Smooth muscle cell of the brain vasculature (primary cell): ENCODE measurements around the gene CNST.
A peak's percentile ranks its signal among the peaks of the same experiment; 100 is the strongest.
"Not testable (repeated sequence)": the region's sequence is repeated elsewhere in the genome, so short reads cannot be mapped to it uniquely, and the experiment has no call there.

Source experiments
- DNase-seq: peaks from one replicate; pipeline ENCODE4 v3.0.0-alpha.2; 2012; ENCODE audit warnings: low read depth, low spot score

CNST gene

DNA sequence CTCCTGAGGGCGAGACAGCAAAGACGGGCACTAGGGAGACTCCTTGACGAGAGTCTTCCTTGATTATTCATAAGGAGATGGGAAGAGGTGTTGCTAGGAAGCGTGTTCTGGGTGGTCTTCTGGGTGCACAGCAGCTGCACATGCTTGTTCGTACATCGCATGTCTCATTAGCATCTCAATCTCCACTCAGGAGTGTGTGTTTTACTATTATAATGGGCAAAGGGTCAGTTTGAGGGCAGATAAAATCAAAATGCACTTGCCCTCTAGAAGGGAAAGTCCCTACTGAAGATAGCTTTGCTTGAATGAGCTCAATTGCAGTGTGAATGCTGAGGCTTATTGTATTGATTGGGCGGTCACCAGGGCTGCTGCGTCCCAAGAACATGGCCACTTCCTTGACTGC is 107.8 kb downstream of the CNST start:
- no peak for DNase-seq

DNA sequence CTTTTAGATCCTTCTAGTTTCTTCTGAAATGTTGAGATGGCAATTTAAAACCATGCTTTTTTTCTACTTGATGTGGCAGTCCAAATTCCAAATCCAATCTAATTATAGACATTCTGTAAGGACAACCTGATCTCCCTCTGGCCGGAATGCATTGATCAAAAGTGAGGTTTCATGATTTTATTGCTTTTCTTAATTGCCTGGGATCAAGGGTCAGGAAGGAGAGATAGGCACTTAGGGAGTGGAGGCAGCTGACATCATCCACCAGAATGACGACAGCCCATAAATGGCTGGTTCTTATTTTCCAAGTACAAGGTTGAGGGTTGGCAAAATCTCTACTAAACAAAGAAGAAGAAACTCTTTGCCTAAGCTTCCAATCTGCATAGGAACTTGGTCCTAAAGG is 111.6 kb downstream of the CNST start:
- DNase-seq, result no peak

DNA sequence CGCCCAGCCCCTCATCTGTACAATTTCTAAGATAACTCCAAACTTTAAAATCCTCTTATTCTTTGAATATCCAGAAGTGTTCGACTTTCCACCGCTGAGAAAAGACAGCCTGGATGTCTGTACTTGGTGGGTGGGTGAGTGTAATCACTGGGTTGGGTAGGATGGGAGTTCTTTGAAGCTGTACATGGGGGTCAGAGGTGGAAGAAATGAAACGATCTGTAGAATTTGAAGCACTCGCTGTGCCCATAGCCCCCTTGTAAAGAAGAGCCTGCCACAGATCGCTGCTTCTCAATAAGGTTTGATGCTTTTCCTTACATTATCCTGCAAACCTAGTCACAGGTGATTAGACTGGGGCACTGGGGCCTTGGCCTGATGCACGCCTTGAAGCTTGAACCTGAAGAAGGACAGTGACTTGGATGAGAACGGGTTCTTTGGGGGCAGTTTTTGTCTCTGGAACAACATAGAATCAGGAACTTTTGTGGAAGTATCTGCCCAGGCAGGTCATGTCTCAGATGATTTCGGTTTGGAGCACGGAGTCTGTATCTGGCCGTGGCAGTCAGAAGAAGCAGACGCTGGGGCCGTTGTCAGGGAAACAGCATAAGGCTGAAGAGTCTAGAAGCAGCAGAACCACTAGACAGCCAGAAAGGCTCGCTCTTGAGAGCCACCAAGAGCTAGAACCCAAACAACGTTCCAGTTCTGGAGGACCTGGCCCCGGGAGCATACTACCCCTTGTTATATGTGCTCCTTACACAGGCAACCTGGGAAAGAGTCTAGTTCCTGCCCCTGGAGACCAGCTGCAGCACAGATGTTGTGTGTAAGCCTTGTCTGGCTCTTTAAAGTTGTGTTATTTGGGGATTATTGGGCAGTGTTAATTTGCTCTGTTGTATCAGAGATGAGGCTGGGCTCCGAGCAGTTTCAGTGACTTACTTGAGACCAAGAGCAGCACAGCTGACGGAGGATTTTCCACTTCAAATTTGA is 112.8 kb downstream of the CNST start:
- no peak for DNase-seq

GRCh38 chr1:246679794-246680177 is 113.5 kb downstream of the CNST start:
- DNase-seq, result no peak

GRCh38 chr1:246680190-246680589 is 113.9 kb downstream of the CNST start:
- DNase-seq, result no peak

DNA sequence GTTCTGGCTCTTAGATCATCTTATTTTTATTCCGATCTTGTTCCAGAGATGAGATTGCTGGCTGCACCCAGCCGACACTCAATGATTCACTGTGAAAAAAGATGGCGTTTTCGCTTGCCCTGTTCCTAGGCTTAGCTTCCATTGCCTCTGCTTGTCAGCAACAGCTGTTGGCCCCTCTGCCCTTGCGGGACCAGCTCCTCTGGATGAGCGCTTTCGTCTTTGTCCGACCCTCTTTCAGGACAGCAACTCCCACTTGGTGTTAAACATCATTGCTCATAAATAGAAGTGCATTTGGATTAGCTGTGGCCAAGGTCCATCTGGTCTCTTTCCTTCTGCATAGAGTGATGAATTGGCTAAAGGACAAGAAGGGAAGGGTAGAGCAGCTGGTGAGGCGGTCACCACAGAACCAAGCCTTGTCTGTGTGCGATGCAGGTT is 114.5 kb downstream of the CNST start:
- DNase-seq, result no peak

DNA sequence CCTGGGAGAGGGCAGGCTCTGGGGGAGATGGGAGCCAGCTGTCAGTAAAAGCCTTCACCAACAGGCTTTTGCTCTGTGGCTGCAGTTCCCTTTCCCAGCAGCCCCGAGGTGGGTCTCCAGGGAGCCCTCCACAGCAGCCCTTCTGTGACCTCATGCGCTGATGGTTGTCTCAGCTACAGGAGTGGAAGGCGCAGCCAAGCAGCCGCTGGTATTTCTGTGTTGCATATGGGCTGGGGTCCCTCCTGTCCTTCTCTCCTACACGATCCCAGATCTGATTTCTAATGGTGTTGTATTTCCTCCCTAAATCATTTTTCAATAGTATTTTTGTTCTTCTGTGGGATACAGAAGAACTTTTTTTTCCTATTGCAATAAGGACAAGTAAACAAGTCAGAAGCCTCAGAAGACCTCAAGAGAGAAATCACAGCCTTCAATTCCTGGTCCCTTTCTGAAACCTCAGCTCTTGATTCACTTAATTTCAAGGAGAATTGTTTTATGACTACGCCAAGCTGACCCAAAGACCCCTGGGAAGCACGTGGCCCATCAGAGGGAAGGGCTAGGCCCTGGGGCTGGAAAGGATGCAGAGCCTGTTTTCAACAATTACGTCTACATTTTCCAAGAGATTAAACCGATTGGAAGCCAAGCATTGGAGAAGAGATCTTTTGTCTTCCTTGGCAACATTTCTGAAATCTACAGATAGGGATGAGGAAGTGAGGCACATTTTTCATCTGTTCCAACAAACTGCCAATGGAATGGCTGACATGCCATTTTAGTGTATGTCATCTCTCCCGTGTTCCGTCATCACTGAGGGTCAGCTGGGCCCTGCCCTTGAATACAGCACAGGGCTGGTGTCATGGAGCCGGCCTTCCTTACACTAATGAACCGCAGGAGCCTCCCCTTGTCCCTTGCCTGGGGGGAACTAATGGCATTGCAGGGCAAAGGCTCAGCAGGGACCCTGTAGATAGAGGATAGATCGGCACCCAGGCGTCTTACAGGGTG is 115.9 kb downstream of the CNST start:
- no peak for DNase-seq

GRCh38 chr1:246683521-246683920 is 117.3 kb downstream of the CNST start:
- no peak for DNase-seq

- no peak for DNase-seq
Measured at GRCh38 chr1:246687002-246687401, 120.7 kb downstream of the CNST start.

DNA sequence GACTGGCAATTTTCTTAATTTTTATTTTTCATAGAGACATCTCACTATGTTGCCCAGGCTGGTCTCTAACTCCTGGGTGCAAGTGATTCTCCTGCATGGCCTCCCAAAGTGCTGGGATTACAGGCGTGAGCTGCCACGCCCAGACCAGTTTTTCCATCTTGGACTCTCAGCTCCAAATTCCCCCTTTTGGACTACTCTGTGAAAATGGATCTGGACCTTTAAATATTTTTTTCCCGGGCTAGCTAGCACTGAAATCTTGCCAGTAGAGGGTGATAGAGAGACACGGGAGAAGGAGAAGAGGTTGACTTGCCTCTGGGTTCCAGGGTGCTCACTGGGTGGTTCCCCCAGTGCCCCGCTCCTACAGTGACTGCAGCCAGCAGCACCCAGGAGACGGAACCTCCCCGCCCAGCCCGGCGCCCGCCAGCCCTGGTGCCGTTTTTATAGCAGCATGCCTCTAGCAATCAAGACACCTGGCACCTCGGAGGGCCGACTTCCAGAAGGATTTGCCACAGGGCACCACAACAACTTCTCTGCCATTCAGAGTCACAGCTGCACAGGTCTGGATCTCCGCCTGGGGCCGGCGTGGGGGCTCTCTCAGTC is 123.3 kb downstream of the CNST start:
- peak; percentile 41 for DNase-seq

DNA sequence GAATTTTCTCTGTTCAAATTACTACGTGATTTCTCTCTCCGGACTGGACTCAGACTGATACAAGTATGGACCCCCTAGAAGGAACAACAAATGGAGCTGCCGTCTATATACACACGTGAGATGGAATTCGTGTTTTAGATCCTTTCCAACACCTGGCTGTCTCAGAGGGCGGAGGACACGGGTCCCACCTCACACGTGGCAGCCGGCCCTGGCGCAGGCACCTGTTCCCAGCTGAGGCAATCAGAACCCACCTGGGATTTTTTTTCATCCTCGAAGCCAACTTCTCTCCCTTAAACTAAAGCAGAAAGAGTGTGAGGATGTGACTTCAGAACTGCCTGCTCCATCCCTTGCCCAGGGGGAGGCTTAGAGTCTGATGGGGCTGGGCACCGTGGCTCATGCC is 123.8 kb downstream of the CNST start:
- no peak for DNase-seq

- no peak for DNase-seq
Measured at GRCh38 chr1:246691622-246692495, 125.6 kb downstream of the CNST start.

- DNase-seq, result not testable (repeated sequence)
Measured at GRCh38 chr1:246694213-246694895, 128.1 kb downstream of the CNST start.

- no peak for DNase-seq
Measured at GRCh38 chr1:246695136-246695535, 128.9 kb downstream of the CNST start.

DNA sequence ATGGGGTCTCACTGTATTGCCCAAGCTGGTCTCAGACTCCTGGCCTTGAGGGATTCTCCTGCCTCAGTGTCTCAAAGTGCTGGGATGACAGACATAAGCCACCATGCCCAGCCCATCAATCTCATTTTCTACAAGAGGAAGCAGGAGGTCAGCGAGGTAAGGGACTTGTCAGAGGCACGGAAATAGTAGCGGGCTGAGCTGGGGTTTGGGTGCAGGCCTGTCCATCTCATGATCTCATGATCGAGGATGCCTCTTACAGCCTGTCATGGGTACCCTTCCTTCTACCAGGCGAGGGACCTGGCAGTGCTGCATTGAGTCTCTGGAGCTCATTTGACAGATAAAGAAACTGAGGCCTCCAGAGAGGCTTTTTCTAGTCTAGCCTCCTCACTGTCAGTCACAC is 129.4 kb downstream of the CNST start:
- no peak for DNase-seq

DNA sequence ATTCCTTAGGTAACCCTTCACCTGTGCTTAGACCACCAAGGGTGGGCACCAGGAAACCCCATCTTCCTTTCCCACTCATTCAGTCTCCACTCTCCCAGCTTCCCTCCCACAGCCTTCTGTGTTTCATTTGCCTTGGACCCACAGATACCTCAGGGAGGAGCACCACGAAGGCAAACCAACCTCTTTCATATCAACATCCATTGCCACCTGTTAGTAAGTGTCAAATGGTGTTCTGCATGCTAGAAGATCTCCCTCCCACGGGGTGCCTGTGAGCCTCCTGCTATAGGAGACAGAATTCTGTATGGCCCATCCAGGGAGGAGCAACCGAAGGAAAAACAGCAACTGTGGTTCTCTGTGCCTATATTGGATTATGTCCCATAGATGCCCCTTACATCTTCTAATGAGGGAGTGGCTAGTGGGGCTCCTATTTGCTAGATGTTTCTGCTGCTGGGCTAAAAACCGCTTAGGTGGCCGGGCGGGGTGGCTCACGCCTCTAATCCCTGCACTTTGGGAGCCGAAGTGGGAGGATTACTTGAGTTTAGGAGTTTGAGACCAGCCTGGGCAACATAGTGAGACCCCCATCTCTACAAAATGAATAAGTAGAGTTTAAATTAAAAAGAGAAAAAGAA is 132.3 kb downstream of the CNST start:
- no peak for DNase-seq

- peak; percentile 84 for DNase-seq
Measured at GRCh38 chr1:246699095-246699735, 133.0 kb downstream of the CNST start.

- no peak for DNase-seq
Measured at GRCh38 chr1:246703581-246703980, 137.3 kb downstream of the CNST start.

DNA sequence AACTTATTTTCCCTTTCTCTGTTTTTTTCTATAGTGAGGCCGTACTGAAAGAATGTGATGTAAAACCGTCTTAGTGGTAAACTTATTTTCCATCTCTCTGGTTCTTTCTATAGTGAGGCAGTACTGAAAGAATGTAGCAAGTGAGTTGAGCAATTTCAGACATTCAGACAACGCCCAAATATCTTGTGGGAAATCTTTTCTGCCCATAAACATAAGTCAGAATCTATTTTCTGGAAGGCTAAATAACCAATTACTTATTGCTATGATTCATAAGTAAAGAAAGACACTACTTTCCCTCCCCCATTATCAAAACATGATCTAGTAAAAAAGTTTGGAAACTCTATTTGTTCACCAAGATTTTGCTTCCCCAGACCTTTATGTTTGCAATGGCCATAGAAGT is 139.1 kb downstream of the CNST start:
- DNase-seq, result no peak
